Esophagus mucosa (tissue), 1 donor: Measurements from ENCODE around the gene PANK4. TPM values are rescaled to one million over a fixed set of nuclear protein-coding genes. Genes with fewer than 3 reads are reported as not detected.

Experiments used
- ATAC-seq: fragments of 200-7000 bp; cut with Tn5 transposase; one replicate; pipeline ENCODE4 v1.9.1; 2020
- total RNA-seq: library from RNA; stranded (reverse); gene quantifications from one replicate; pipeline ENCODE4 v1.2.4, GENCODE V29; 2023
- donor health status: DM: yes; HTN: yes; CAD: no.

PANK4 gene
- total RNA-seq, 1 donor from 2014 or later: 10.1 TPM

DNA sequence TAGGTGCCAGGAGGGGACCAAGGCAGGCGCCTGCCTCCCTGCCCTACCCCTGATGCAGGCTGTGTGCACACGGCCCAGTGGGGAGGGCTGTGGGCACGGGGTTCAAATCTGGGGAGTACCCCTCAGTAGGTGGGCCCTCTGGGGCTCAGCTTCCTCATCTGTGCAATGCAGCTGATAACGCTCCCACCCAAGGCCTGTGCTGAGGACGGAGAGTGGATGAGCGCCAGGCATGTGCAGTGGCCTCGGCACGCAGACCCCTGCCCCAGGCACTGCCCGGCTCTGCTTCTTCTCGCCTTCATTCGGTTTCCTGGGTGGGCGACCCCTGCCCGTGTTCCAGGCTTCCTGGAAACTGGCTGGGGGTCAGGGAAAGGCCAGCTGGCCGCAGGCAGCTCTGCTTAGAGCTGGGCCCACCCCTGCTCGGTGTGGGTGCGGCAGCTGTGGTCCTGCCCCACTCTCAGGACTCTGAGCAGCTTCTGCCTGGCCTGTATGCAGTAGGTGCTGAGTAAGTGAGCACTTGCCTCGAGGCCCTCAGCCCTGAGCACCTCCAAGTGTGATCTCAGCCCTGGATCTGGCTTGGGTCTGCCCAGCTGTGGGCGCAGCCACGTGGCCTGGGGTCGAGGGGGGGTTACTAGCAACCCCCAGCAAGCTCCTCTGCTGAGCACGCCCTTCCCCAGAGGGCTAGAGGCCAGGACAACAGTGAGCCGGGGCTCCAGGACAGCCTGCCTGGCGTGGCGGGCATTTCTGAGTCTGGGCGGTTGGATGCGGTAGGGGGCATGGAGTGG lies 17.9 kb upstream of the PANK4 start:
- no peak for ATAC-seq

DNA sequence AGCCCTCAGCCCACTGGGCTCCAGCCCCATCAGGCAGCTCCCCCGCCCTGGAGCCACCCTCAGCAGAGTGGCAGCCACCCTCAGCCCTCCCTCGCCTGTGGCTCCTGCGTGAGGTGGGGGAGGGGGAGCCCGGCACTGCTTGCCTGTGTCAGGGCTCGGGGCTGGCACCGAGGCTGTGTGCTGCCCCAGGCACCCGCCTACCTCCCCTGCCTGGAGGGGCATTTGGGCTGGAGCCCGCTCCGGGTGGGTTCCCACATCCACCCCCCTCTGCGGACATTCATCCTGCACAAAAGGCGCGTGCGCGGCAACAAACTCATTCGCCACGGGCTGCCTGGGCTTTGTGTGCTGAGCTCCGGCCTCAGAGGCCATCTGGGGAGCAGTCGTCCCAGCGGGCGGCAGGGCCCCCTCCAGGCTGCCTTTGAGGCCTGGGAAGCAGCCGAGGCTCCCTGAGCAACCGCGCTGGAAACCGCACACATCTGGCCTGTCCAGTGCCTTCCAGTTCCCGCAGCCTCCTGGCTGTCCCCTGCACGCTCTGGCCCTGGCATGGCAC lies 17.2 kb upstream of the PANK4 start:
- no peak for ATAC-seq

DNA sequence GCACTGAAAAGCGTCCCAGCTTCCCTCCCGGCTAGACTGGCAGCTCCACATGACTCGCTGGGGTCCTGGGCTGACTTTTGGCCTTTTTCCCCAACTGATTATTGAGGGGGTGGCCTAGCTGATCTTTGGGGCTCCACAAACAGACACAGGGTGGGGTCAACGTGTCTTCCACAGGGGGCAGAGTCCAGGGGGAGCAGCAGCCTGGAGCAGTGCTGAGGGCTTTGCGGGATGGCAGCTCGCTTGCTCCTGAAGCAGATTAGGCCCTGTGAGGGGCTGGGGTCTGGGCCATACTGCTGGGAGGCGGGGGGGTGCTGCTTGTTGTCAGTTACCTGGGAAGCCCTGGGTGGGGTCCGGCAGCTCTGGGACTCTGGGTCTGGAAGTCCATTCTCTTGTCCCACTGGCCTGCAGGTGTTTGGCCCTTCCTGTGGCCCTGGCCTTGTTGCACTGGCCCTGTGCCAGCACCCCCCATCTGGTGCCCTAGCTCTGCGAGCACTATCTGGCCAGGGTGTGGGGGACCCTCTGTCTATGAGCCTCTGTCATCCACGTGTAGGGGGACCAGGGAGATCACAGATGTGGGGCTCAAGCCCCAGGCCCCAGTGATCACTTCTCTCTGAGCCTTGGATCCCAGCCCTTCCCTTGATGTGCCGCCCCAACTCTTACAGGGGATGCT lies 16.0 kb upstream of the PANK4 start:
- no peak for ATAC-seq

DNA sequence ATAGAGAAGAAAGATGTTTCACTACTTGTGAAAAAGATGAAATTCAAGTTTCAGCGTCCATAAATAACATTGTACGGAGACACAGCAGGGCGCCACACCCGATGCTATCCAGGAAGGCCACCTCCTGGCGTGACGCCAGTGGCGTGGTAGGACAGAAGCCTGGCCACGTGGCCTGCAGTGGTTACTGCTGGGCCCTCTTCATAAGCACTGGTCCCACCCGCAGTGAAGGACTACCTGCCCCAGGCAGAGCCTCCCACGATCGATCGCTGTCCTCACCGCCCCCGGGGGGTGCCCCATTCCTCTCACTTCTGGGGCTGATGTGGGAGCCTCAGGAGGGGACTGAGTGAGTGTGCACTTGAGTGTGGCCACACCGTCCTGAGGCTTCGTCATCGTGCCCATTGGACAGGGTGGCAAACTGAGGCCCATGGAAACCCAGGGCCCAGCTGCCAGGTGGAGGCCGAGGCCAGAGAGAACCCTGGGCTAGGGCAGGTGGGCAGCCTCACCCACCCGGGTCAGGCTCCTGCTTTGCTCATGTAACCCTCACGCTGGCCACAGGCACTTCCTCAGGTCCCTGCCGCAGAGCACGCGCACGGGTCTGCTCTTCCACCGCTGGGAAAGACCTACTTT lies 15.3 kb upstream of the PANK4 start:
- ATAC-seq: no peak

DNA sequence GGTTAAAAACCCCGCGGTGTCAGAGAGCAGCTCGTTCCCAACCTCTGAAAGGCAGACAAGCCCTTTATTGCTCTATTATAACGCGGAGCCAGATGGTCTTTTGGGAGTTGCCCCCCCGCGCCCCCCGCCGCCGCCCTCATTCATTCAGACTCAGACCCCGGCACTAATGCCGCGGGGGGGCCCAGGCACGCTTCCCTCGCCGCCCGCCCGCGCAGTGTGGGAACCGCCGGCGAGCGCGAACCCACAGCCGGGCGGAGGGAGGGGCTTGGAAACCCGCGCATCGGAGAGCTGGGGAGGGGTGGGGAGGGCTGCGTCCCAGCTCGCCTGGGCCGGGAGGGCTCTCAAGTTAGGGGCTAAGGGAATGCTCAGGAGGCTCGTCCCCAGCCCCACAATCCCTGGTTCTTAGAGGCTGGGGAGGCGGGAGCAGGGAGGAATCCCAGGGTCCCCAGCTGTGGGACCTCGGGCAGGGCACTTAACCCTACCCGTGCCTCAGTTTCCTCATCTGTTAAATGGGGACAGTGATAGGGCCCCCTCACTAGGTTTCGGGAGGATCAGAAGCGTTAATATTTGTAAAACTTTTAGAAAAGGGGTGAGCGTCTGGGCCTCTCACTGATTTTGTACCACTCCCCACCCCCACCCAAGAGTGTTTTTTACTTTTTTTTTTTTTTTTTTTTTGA lies 14.6 kb upstream of the PANK4 start:
- no peak for ATAC-seq

DNA sequence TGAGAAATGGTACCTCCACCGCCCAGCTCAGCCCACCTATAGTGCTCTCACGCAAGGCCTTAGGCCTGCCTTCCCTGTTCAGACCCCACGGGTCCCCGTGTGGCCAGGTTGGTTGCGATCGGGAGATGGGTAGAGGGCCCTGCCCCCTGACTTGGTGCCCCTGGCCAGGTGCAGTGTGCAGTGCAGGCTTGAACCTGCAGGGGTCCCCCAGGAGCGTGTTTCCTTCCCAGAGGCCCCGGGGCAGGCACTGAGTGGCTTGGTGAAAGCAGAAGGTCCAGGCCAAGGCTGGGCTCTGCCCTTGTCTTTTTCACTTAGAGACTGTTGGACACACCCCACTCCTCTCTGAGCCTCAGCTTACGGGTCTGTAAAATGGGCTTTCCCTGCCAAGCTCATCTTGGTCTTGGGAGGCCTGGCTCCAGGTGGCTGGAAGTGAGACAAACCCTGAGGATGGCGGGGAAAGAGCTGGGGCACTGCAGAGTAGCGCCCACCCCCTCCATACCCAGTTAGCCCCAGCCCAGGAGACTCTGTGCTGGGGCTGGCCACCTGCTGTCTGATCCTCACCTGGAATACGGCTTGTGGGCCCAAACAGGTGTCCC lies 13.0 kb upstream of the PANK4 start:
- no peak for ATAC-seq

DNA sequence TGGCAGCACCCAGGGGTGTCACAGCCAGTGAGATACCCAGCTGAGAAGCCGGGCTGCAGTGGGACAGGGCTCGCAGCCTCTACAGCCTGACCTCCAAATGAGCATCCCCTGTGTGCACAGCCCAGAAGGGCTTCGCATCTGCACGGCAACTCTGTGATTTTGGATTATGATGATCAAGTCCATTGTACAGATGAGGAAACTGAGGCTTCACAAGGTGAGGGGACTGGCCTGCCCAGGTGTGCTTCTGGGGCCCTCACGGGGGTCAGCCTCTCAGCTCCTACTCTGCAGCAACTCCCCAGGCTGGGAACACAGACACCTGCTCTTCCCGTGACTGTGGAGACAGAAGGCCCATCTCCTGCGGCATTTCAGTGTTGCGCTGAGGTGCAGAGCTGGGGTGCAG lies 12.5 kb upstream of the PANK4 start:
- no peak for ATAC-seq

DNA sequence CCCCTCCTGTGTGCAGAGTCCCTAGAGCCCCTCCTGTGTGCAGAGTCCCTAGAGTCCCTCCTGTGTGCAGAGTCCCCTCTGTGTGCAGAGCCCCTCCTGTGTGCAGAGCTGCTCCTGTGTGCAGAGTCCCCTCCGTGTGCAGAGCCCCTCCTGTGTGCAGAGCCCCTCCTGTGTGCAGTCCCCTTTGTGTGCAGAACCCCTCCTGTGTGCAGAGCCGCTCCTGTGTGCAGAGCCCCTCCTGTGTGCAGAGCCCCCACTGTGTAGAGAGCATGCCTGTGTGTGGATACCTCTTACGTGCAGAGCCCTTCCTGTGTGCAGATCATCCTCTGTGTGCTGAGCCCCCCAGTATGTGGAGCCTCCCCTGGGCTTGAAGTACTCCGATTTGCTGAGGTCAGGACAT lies 12.0 kb upstream of the PANK4 start:
- no peak for ATAC-seq

DNA sequence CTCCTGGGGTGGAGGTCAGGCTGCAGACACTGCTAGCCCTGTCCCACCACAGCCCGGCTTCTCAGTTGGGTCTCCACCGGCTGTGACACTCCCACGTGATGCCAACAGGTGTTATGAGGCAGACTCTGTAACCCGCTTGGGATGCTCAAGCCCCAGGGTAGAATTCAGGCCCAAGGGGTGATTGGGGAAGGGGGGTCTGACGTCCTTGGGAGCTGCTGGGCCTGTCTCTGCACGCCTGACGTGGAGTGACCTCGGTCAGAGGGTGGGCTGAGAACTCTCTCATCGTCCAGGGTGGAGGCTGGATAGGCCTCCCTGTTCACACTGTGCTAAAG lies 11.4 kb upstream of the PANK4 start:
- ATAC-seq: no peak

DNA sequence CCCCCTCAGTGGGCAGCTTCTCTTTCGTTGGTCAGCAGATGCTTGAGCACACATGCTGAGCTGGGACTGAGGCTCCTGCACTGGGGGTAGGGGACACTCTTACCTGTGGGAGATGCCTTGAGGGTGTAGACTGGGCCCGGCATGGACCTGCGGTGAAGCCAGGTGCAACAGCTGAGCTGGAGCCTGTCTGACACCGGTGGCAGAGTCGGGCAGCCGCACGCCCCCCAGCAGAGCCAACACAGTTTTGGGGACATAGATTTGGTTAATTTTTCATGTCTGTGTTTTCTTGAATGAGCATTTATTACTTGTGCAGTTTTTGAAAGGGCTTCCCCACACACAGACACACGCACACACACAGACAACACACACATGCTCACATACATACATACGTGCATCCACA lies 9.6 kb upstream of the PANK4 start:
- ATAC-seq: no peak

DNA sequence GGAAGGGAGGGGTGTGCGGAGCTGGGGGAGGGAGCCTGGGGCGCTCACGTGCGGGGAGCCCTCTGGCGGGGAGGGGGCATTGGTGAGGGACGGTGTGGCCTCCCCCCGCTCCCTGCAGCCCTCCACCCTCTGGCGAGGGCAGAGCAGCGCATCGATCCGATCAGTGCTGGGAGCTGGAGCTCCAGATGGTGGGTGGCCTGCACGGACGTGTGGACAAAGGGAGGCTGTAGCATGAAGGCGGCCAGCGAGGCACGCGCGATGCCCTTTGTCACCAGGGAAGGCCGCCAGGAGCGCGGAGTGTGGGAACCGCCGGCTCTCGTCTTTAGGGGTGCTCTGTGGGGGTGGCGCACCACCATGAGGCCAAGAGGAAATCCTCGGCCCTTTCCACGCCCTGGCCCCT lies 9.1 kb upstream of the PANK4 start:
- ATAC-seq: no peak

DNA sequence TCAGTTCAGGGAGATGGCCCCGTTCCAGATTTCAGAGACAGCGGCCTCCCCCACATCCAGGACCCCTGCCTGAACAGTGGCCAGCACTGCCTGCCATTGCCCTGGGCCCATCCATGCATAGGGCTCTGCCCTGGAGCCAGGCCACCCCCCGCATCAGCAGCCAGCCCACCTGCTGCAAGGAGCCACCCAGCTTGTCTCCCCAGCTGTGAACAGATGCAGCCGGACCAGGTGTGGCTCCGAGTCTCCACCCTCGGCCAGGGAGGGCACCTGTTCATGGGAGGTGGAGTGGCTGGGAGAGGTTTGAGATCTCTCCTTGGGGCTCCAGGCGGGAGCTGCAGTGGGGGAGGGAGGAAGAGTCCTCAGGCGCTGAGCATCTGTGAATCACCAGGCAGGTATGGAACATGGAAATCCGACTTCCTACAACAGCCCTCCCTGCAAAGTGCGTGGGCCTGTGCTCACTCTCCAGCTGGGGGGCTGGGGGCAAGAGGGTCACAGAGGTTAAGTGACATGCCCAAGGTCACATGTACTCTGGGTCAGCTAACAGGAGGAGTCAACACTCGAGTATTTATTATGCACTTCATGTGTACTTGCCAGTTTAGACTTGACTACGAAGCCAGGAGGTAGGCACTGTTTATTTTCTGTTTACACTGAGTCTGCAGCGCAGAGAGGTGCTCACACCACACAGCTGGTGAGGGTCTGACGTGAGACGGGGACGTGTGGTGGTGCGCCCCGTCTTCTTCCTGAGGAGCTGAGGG lies 8.5 kb upstream of the PANK4 start:
- ATAC-seq: peak; percentile 74

DNA sequence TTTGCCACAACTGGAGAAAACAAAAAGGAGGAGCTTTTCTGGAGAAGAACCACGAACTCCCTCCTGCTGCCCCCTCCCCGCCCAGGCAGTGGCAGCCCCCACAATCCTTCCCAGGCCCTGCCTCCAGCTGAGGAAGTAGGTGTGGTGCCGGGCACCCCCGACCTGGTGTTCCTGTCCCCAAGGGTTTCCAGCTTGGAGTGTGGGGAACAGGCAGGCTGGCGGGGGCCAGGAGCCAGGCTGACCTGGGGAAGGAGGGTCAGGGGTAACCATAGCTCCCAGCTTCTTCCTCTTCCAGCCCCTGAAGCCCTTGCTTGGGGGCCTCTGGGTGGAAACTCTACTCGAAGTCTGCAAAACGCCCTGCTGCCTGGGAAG lies 7.9 kb upstream of the PANK4 start:
- ATAC-seq: no peak

DNA sequence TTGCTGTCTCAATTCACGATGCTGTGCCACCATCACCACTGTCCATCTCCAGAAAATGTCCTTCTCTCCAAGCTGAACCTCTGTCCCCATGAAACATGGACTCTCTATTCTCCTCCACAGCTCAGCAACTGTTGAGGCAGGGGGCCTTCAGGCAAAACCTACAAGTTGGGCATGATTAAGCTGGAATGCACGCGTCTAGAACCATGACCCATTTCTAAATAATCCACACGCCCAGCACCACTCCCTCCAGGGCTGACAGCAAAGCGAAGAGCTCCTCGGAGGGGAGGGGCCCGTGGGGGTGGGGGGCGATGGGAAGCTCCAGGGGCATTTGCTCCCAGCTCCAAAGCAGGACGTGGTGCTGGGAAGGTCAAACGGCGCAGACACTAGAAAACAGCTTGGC lies 7.0 kb upstream of the PANK4 start:
- peak; percentile 43 for ATAC-seq

DNA sequence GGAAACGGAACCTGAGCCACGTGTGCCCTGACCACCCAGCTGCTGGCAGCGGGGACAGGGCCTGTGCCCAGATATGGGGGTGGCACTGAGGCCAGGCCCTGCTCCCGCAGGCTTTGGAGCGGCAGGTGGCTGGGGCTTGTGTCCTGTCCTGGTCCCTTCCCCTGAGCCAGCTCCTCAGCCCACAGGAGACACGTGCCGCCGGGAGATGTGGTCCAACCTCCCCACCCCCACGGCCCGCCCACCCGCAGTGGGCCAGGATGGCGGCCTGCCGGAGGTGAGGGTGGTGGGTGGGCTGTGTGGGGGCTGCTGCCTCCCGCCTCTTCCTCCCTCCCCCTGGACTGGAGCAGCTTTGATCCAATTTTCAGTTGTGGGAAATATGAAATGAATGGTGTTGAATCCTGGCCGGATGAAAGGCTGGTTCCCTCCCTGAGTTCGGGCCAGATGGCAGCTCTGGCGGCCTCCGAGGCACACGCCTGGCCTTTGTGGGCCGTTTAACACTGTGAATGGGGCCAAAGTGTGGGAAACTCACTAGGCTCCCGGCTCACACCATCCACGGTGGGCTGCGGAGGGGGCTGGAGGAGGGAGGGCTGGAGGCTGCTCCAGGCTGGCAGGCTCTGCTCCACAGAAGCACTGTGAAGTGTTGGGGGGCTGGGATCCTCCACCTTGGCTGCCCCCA lies 6.2 kb upstream of the PANK4 start:
- no peak for ATAC-seq

DNA sequence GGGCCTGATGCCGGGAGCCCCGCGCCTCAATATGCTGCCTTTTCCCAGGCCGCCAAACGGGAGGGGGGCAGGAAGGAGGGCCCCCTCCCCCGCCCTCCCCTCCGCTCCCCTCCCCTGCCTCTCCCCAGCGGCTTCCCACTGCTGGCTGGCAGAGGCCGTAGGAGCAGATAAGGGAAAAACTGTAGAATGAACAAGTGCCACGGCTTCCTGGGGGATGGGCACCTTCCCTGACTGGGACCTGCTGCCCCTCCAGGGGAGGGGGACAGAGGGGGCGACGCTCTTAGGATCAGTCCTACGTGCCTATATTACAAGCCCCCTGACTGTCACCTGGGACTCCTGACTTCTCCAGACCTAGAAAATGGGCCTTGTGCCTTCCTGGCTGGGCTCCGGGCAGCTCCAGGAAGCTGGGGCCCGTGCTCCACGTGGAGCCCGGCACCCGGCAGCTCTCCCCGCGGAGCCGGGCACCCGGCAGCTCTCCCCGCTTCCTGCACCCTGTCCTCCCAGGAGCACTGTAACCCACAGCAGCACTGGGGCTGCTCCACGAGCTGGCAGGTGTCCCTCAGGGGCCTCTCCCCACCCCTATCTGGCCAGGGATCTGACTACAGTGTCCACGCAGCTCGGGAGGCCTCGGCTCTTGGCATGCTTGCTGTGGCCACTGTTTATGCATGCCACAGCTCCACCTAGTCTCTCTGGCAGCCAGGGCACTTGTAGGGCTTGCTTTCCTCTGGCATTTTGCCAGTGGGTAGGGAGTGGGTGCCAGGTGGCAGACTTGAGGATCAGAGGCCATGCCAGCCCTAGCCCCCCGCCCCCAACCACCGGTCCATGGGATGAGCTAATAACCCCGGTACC lies 4.3 kb upstream of the PANK4 start:
- ATAC-seq: no peak

DNA sequence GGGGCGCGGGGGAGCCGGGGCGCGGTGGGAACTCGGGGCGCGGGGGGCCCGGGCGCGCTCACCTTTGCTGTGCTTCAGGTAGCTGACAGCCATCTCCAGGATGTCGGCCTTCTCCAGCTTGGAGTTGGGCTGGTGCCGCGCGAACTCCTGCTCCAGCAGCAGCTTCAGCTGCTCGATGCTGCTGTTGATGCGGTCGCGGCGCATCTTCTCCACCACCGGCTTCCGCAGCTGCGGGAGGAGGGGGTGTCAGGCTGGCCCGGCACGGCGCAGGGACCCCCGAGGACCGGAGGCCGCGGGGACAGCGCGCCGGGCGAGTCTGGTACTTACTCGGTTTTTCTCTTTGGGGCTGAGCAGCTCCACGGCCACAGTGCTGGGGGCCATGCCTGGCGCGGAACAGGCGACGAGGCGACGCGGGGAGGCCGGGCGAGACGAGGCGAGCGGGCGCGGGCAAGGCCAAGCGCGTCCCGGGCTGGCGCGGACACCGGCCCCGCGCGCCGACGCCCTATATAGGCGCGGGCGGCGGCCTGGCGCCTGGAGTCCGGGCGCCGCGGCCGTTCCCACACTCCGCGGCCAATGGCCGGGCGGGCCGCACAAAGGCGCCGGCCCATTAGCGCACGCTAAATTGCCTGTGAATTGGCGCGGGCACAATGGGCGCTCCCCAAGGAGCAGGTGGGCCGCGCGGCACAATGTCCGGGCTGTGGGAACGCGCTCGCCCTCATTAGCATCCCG lies 3.6 kb upstream of the PANK4 start, which contains the start of gene HES5:
TSS of gene HES5 (minus strand) at position 480 of the 729 bp plus-strand sequence. CDS start at position 381, 99 bp downstream.
- no peak for ATAC-seq

DNA sequence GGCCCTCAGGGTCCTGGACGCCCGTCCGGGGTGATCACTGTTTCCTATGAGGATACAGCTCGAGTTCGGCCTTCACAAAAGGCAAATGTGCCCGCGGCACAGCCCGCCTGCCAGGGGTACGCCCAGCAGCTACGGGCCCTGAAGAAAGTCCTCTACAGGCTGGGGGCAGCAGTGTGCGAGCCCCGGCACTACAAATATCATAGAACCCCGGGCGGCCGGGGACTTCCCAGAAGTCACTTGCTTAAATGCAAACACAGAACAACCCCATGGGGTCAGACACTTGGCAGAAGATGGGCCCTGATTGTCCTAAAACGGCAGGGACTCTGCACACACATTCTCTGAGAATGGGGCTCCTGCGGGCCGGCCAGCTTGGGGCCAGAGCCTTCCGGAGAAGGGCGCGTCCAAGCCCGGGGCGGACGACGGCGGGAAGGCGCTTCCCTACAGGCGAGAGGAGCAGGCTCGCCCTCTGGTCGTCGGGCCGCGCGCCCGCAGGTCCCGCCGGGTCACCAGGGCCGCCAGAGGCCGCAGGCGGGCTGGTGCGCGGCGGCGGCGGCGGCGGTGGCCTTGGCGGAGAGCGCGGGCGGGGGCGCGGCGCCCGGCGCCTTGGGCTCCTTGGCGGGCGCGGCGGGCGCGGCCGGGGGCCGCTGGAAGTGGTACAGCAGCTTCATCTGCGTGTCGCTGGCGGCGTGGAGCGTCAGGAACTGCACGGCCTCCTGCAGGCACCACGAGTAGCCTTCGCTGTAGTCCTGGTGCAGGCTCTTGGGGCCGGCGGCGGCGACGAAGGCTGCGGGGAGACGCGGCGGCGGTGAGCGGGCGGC lies 2.8 kb upstream of the PANK4 start:
- ATAC-seq: no peak

DNA sequence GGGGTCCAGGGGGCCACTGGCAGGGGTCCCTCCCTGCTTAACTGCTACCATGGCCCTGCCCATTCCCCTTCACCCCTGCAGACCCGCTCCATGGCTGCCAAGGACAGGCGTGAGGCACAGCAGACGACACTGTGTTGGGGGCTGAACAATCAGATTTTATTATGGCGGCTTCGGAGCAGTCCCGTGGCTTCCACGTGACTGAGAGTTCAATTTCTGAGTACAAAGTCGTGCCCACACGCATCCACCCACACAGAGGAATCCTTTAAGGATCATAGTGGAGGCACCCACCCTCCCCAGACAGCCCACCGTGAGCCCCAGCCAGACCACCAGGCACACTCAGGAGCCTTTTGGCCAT lies 2.2 kb upstream of the PANK4 start:
- ATAC-seq: no peak
